ENCODE data around the gene LIPC. TPM values are rescaled to one million over a fixed set of nuclear protein-coding genes. Genes with fewer than 3 reads are reported as not detected.
A peak's percentile ranks its signal among the peaks of the same experiment; 100 is the strongest.
"Not testable (repeated sequence)": the region's sequence is repeated elsewhere in the genome, so short reads cannot be mapped to it uniquely, and the experiment has no call there.

The LIPC gene
- total RNA-seq, 1 donor from 2014 or later, result 0.32 TPM

DNA sequence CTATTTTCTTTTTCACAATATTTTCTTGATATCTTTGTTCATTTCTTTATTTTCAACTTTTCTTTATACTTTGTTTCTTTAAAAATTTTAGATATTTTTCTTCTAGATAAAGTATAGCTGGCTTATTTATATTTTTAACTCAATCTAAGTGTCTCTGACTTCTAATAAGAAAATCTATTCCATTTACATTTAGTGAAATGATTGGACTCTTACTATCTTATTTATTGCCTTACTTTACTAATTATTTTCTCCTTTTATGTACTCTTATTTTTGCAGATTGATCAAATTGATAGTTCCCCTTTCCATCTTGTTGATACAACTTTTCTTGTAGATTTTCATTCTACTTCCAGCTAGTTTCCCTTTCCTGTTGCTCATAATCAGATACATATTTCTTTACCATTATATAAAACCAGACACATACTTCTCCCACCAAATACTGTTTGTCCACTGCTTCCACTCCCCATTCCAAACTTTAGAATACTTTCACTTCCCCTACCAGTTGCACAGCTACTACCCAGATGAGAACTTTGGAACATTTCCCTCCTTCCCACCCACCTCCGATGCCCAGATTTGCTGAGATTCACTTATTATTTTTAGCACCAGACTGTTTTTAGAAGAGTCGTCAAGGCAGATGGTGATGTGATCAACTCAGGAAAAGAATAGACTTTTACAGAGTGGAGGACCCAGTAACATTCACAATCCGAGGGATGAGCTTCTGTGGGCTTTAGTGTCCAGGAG lies 151.5 kb downstream of the LIPC start:
- intact Hi-C loops (cut with micrococcal nuclease), result no loop called here
- no peak for DNase-seq
- ATAC-seq, result peak; percentile 38

DNA sequence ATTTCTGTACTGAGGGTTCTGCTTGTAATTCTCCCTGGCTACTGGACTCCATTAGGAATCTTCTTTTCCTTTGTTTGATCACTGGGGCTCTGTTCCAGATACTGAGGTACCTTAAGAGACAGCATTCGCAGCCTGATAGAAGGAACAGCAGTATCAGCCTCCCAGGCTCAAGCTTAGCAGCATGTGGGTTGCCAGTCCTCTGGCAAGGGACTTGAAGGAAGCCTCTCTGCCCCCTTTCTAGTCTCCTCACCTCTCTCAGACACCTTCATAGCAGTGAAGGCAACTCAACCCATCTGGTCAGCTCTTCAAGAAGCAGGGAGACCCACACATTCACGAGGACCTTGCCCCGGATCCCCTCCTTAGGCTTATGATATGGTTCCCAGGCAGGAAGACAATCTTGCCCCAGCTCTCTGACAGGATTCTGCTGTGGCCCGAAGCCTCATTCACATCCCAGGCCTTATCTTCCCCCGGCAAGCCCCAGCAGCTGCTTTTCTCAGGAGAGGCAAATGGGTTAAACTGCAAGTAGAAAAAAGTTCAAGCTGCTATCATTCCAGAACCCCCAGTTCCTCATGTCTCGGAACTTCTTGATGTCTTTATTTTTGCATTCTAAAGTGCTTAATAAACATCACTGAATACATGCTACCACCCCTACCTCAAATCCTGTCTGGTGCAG lies 153.1 kb downstream of the LIPC start:
- no peak for DNase-seq
- intact Hi-C loops (cut with micrococcal nuclease), result no loop called here
- no peak for ATAC-seq

DNA sequence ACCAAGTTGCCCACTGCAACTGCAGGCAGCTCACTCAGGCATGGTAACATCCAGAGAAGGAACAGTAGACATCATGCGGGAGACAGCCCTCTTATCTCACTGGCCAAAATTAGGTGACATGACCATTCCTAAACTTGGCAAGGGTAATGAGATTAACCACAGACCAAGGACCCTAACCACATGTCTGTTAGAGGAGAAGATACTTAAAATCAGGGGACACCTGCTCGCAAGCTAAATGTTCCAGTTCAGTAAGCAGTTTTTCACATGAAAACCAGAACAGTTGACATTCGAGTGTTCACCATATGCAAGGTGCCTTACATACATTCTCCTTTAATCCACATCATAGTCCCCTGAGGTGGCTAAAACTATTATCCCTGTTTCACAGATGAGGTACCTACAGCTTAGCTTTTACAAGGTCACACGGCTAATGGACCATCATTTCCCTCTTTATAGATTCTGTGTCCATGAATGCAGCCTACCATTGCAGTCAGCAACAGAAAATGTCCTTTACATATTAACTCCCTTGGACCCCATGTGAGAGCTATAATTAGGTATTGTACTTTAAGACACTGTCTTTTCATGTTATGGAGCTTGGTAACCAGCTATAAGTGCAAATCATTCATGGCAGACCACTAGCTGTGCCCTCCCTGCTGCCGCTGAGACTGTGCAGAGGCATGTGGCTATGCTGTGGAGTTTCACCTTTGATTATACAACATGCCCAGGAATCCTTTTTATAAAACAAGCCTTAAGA lies 154.1 kb downstream of the LIPC start:
- ATAC-seq, result no peak
- no peak for DNase-seq
- intact Hi-C loops (cut with micrococcal nuclease), result no loop called here

DNA sequence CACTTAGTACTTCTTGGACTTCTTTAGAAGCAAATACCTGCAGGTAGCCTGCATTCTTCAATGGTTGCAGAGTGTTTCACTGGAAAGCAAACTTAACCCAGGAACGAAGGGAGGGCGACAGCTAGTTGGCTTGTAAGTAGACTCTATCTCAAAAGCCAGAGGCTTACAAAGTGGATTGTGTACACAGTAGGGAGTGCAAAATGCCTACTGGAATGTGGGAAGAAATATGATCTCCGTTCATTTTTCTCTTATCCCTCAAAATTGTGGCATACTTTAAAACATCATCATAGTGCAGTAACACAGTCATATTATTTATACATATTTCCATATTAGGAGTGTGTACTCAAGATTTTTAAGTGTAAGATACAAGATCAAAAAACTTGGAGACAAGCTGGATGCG lies 155.7 kb downstream of the LIPC start:
- intact Hi-C loops (cut with micrococcal nuclease), result no loop called here
- ATAC-seq (no peak), DNase-seq (no peak)

DNA sequence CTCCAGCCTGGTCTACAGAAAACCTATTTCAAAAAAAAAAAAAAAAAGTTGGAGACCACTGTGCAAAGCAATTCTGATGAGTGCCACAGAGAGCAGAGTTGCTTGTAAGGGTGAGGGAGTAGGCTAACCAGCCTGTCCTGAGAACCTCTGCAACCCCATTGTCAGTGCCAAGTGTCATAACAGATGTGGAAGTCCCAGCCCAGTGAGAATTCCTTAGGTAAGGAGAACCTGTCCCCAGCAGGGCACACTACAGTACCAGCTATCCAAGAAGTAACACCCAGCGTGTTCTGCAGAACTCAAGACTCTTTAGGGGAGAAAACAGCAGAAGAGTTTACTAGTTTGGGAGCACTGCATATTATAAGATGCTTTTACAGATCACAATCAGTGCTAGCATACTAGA lies 156.3 kb downstream of the LIPC start:
- intact Hi-C loops (cut with micrococcal nuclease), result no loop called here
- no peak for DNase-seq
- peak; percentile 50 for ATAC-seq

DNA sequence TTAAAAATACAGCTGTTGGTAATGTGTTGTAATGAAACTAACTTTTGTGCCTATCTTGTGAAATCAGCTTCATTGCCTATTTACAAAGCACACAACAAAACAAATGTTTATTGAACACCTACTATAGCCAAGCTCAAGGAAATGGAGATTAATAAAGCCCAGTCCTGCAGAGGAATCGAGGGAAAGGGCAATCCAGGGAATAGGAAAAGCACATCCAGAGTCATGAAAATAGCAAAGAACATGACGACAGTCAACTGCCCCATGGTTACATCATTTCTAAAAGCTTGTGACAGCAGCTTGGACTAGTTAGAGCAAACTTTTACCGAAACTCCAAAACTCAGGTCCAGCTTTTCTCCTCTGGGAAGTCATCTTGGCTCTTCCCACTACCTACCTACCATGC lies 157.3 kb downstream of the LIPC start:
- ATAC-seq, result no peak
- no peak for DNase-seq
- intact Hi-C loops (cut with micrococcal nuclease), result no loop called here

DNA sequence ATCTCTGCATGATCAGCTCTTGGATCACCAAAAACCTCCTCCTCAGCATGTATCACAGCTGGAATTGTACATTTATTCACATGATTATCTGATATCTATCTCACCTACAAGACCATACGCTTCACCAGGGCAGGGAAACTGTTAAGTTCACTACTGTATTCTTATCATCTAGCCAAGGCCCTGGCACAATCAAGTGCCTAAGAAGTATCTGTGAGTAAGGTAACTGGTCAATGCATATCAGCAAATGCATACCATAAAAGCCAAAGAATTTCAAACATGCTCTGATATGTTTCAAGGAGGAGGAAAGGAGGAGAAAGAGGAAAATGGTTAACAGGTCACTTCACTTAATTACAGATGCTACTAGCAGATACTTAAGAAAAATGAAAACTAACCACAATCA lies 158.4 kb downstream of the LIPC start:
- ATAC-seq (no peak), DNase-seq (no peak)
- intact Hi-C loops (cut with micrococcal nuclease), result no loop called here

DNA sequence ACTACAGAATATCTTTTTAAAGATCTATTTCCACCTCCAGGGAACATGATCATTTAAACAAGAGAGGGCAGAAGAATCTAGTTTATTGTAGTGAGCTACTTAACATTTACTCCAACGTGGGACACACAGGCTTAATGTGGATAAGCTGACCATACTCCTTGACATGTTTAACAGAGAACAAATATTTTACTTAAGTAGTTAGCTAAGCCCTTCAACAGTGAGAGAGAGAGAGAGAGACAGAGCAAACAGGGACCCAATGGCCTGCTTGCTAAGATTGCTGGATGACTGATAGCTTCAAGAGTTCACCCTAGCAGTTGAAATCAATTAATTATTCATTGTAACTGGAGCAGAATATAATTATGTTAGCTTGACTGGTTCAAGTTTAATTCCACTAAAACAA lies 159.1 kb downstream of the LIPC start:
- ATAC-seq, result no peak
- intact Hi-C loops (cut with micrococcal nuclease), result no loop called here
- no peak for DNase-seq

DNA sequence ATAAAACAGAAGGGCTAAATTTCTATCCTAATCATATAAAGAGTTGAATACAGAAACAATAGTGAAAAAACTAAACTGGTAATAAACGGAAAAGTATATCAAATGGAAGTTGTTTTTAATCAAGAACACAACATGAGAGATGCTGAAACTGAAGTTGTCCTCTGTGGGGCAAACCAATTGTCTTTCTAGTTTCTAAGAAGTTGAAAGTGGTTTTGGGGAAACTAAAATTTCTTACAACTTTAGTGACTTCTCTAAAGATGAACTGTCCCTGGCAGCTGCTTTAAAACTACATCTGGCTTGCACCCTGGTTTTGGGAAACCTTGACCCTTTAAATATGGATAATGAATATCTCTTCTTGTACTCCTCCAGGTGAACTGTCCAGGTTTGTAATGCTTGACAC lies 162.1 kb downstream of the LIPC start:
- DNase-seq, result no peak
- intact Hi-C loops (cut with micrococcal nuclease), result no loop called here
- no peak for ATAC-seq

DNA sequence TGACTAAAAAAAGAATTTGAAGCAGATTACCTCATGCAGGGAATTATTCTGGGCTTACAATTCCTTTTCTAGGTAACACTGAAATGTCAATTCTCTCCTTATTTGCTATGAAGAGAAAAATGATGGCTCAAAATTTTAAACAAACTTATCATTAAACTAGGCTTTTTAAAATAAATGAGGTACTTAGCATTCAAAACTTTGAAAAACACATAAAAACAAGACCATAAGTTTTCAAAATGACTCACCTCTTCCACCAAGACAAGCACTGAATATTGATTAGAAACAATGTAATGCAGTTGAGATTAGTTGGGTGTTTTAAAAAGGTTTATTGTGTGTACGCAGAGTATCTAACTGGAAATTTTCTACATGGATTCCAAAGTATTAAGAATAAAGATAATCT lies 163.1 kb downstream of the LIPC start:
- ATAC-seq (no peak), DNase-seq (no peak)
- intact Hi-C loops (cut with micrococcal nuclease), result no loop called here

DNA sequence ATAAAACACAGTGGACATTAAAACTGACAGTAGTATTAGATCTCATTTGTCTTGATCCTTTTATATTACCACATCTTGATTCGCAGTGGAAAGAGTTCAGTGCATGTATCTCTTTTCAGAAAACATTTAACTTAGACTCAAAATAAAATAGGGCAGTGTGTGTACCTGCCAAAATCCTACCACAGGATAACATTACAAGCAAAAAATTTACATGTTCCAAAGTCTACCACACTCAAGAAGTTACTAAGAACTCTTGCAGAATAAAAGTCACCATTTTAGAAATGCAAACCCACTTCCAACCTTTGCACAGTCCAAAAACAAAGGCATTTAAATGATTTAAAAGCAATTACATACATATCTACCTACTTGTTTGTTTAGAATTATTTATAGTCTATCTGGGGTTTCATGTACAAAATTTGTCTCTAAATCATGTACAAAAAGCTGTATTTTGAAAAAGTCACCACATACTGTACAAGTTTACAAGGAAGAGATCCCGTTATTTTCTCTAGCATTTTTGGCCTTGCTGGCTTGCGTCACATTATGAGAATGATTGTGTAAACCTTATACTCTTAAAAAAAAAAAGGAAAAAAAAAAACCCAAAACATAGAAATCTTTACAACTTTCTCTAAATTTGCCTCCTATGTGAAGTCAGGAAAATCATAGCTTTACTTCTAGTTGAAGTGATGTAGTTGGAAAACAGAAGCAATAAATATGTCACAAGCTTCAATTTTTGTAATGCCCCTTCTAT lies 163.9 kb downstream of the LIPC start:
- DNase-seq, result no peak
- no peak for ATAC-seq
- intact Hi-C loops (cut with micrococcal nuclease), result no loop called here

DNA sequence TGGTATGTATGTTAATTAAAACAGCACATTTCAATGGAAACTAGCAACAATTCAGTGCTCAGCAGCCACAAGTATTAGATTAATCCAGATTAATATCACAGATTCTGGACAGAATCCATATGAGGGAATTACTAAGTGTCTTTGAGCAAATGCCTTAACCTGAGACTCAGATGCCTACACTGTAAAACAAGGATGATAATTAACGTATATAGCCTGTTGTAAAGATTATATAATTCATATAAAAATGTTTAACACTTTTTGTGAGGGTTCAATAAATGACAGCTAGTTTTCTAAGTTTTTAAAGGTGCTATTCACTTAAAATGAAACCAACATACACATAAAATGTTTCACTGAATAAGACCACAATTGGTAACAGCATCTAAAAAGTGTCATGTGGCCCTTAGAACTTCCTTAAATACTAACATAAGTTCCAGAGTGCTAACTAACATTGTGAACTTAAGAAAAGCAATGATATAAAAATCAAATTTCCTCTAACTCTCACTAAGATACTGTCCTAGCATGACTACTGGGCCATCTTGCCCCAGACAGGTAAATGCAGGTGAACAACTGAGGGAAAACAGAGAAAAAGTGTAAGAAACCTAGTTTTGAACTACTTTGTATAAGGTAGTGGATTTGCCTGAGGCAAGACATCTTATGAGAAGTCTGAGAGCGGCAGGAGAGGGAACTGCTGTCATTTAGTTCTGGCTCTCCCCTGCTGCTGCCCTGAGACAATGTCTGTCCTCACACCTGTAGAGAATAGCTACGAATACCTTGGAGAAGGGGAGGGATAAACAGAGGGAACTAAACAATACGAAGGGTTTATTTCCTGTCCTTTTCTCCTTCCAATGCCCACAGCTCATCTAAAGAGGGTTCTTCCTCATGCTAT lies 166.4 kb downstream of the LIPC start:
- intact Hi-C loops (cut with micrococcal nuclease), result no loop called here
- ATAC-seq (no peak), DNase-seq (no peak)

DNA sequence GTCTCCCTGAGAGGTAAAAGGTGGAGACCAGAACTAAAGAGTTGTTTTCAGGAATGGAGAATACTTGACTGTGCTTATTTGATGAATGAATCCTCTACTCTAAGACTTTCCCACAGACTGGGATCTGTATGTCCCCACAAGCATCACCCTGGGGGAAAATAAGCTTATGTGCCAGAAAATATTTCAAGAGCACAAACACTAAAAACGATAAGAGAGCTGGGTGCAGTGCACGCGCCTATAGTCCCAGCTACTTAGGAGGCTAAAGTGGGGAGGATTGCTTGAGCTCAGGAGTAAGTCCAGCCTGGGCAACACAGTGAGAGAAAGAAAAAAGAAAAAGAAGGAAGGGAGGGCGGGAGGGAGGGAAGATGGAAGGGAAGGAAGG lies 167.0 kb downstream of the LIPC start:
- intact Hi-C loops (cut with micrococcal nuclease), result no loop called here
- ATAC-seq, result no peak

DNA sequence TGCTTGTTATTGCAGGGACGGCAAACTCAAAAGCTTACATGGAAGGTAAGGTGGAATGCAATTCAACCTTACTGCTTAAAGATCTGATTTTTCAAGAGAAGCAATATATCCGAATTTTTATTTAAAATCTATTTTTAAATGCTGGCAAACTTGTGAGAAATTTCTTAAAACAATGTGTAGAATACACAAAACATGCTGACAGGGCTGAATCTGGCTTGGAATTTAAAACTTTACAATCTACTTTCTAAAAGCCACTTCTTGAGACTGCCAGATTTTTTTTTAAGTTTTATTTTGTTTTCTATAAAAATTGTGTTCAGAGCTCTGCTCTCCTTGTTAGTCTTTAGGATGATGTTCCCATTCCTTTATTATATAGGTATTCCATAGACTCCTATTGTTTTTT lies 171.0 kb downstream of the LIPC start:
- no peak for ATAC-seq
- intact Hi-C loops (cut with micrococcal nuclease), result no loop called here
- DNase-seq, result no peak

More for the DNA sequence above, 167.0 kb downstream of the LIPC start:
- DNase-seq, result no peak

DNA sequence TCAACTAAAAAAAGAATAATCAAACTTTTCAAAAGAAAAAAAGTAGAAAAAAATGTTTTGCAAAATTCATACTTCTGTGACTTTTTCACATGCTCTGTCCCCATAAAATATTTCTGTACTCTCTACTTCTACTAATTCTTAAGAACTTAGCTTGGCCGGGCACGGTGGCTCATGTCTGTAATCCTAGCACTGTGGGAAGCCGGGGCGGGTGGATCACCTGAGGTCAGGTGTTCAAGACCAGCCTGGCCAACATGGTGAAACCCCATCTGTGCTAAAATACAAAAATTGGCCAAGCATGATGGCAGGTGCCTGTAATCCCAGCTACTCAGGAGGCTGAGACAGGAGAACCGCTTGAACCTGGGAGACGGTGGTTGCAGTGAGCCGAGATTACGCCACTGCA lies 172.1 kb downstream of the LIPC start:
- DNase-seq; intact Hi-C loops (cut with micrococcal nuclease); ATAC-seq: not testable (repeated sequence)

DNA sequence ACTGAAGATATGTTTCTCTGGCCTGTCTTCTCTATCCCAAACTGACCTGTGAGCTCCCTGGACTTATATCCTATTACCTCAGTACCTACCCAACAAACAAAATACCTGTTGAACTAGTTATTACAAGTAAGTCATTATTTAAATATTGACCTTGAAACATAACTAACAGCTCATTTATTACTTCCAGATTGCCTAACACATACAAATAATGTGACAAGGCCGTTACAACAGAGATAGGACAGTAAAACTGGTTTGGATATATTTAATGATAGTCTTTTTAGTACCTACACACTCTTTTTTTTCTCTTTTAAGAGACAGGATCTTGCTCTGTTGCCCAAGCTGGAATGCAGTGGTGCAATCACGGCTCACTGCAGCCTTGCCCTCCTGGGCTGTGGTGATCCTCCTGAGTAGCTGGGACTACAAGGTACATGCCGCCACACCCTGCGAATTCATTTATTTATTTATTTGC lies 172.7 kb downstream of the LIPC start:
- DNase-seq, result no peak
- no peak for ATAC-seq
- intact Hi-C loops (cut with micrococcal nuclease), result no loop called here

DNA sequence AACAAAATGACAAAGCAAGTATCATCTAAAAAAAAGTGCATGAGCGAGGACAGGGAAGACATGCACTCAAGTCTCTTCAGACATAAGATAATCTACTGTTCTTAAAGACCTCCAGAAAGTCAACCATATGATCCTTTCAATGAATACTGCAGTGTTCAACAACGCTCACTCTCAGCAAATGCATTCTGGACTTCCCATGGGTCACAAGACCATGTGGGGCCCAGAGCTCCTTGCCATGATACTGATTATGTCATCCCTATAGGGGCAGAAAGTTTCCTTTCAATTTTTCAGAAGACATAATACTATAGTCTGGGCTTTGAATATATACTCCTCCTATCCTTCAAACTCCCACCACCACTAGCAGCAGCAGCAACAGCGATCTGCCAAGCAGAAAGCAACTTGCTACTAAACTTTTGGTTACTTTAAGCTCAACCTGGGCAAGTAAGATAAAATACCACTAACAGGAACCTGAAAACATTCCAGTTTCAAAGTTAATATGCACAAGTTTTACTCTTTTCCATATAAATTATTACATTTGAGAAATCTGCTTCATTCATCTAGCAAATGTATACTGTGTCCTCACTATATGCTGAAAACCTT lies 174.2 kb downstream of the LIPC start:
- DNase-seq (no peak), ATAC-seq (no peak)
- intact Hi-C loops (cut with micrococcal nuclease), result no loop called here

DNA sequence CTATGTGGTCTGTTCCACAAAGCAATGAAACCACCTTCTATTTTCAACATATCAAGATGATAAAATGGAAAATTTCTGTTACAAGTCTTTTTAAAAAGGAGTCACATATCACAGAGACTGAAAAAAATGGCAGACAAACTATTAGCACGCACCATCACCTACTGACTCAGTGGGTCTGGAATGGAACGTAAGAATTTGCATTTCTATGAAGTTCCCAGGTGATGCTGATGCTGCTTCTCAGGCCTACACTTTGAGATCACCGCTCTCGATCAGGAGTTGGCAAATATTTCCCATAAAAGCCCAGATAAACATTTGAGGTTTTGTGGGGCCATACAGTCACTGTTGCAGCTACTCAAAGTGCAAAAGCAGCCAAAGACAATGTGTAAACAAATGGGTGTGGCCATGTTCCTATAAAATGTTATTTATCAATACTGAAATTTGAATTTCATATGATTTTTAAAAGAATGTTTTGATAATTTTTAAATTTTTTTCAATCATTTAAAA lies 174.8 kb downstream of the LIPC start:
- intact Hi-C loops (cut with micrococcal nuclease), result no loop called here
- ATAC-seq, result no peak
- no peak for DNase-seq

All from left ventricle myocardium superior (tissue), 1 donor.